Measurements from ENCODE around the gene BCL11A. TPM values are rescaled to one million over a fixed set of nuclear protein-coding genes. Genes with fewer than 3 reads are reported as not detected.

The BCL11A gene
- total RNA-seq, 4 donors from 2014 or later = 0.28 to 5.0 (median 1.1) TPM

DNA sequence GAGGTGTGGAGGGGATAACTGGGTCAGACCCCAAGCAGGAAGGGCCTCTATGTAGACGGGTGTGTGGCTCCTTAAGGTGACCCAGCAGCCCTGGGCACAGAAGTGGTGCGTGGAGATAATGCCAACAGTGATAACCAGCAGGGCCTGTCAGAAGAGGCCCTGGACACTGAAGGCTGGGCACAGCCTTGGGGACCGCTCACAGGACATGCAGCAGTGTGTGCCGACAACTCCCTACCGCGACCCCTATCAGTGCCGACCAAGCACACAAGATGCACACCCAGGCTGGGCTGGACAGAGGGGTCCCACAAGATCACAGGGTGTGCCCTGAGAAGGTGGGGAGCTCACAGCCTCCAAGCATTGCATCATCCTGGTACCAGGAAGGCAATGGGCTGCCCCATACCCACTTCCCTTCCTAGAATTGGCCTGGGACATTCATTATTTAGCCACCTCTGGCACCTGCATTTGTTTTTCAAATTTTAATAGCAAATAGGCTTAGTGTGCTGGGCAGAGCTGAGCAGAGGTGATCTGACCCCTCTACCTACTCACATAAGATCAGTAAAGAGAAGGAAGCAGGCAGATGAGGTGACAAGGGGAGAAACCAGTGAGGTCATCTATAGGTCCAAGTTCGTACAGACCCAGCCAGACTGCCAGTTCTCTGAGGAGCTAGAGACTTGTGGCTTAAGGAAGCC lies 55.2 kb downstream of the BCL11A start:
- TF ChIP-seq, protein P1, sequence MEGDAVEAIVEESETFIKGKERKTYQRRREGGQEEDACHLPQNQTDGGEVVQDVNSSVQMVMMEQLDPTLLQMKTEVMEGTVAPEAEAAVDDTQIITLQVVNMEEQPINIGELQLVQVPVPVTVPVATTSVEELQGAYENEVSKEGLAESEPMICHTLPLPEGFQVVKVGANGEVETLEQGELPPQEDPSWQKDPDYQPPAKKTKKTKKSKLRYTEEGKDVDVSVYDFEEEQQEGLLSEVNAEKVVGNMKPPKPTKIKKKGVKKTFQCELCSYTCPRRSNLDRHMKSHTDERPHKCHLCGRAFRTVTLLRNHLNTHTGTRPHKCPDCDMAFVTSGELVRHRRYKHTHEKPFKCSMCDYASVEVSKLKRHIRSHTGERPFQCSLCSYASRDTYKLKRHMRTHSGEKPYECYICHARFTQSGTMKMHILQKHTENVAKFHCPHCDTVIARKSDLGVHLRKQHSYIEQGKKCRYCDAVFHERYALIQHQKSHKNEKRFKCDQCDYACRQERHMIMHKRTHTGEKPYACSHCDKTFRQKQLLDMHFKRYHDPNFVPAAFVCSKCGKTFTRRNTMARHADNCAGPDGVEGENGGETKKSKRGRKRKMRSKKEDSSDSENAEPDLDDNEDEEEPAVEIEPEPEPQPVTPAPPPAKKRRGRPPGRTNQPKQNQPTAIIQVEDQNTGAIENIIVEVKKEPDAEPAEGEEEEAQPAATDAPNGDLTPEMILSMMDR (IDR thresholded peaks at IDR 0.05) = no peak
- ATAC-seq (ENCODE audit: low FRiP score) = no peak
- no peak for DNase-seq (ENCODE audit: low spot score)

GRCh38 chr2:60497500-60497899 lies 56.0 kb downstream of the BCL11A start:
- TF ChIP-seq, protein P1 (IDR thresholded peaks at IDR 0.05) = no peak
- no peak for DNase-seq (ENCODE audit: low spot score)

GRCh38 chr2:60496956-60497355 lies 56.5 kb downstream of the BCL11A start:
- TF ChIP-seq, protein P1 (IDR thresholded peaks at IDR 0.05) = no peak

More at GRCh38 chr2:60497500-60497899, 56.0 kb downstream of the BCL11A start:
- no peak for ATAC-seq (ENCODE audit: low FRiP score)

DNA sequence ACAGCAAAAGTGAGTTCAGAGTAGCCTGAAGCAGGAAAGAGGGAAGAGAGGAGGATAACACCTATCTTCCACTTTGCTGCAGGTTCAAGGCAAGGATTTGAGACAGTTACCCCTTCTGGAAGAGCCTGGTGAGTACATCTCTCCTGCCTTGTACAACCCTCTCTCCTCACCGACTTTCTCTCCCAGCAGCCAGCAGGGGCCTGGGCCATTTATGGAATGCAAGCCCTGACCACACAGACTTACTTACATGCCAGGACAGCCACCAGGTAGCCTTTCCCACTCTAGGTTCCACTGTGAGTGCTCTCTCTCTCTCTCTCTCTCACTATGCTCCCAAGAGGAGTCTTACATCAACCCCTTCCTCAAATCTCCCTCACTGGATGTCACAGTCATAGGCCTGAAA lies 57.0 kb downstream of the BCL11A start:
- ATAC-seq (ENCODE audit: low FRiP score) (no peak), DNase-seq (ENCODE audit: low spot score) (no peak)
- TF ChIP-seq, protein P1 (IDR thresholded peaks at IDR 0.05) = no peak

More at GRCh38 chr2:60496956-60497355, 56.5 kb downstream of the BCL11A start:
- ATAC-seq (ENCODE audit: low FRiP score) = no peak
- no peak for DNase-seq (ENCODE audit: low spot score)

DNA sequence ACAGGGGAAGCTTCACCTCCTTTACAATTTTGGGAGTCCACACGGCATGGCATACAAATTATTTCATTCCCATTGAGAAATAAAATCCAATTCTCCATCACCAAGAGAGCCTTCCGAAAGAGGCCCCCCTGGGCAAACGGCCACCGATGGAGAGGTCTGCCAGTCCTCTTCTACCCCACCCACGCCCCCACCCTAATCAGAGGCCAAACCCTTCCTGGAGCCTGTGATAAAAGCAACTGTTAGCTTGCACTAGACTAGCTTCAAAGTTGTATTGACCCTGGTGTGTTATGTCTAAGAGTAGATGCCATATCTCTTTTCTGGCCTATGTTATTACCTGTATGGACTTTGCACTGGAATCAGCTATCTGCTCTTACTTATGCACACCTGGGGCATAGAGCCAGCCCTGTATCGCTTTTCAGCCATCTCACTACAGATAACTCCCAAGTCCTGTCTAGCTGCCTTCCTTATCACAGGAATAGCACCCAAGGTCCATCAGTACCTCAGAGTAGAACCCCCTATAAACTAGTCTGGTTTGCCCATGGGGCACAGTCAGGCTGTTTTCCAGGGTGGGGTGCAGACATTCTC lies 58.3 kb downstream of the BCL11A start:
- ATAC-seq (ENCODE audit: low FRiP score) (no peak), DNase-seq (ENCODE audit: low spot score) (no peak)
- TF ChIP-seq, protein P1 (IDR thresholded peaks at IDR 0.05) = no peak

DNA sequence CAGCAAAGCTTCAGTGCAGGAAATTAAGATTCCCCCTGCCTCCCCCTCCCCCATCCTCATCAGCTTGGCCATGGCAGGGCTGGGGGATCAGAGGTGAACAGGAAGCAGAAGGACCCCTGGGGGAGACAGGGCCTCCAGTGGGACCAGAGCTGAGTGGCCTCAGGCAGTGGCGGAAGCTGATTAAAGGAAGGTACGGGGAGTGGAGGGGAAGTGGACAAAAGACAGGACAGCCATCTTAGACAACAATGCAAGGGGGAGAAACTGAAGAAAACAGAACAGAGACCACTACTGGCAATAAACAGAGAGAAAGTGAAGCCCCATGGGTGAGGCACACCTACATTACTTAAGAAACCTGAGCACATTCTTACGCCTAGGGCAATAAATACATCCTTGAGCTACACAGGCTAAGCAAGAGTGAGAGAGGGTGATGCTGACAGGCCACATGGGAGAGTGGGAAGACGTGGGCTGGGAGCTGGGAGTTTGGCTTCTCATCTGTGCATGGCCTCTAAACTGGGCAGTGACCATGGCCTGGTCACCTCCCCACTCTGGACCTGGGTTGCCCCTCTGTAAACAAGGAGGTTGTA lies 59.6 kb downstream of the BCL11A start:
- no peak for DNase-seq (ENCODE audit: low spot score)
- no peak for ATAC-seq (ENCODE audit: low FRiP score)
- TF ChIP-seq, protein P1 (IDR thresholded peaks at IDR 0.05) = no peak
